HCT116 (cell line): ENCODE measurements around the gene PPIL4. TPM values are rescaled to one million over a fixed set of nuclear protein-coding genes. Genes with fewer than 3 reads are reported as not detected.

Source experiments
- ATAC-seq: fragments of 200-7000 bp; cut with Tn5 transposase; 2 replicates; pipeline ENCODE4 v1.9.1; 2020; ENCODE audit warnings: mild to moderate bottlenecking, moderate library complexity
- BruUV-seq: library from RNA; stranded (reverse); fragments of 400-500 nt; replicated peaks from 2 replicates; lab custom pipeline; 2021; lab: Mats Ljungman, UMichigan
- CTCF ChIA-PET: fragments of 300-600 bp; sonication (Branson Sonifier 250); formaldehyde crosslinking; loops from one replicate; lab custom pipeline; 2021; ENCODE audit warnings: antibody characterized with exemption; lab: Charles Lee
- POLR2A ChIA-PET: fragments of 300-600, 350-600 bp; sonication (Branson Sonifier 250); formaldehyde crosslinking; loops from one replicate; lab custom pipeline; 2021; ENCODE audit warnings: antibody characterized with exemption; lab: Charles Lee
- RAD21 ChIA-PET, 2 experiments: fragments of 300-600 bp; sonication (Branson Sonifier 250); formaldehyde crosslinking; loops; one replicate each; lab custom pipeline; 2023; ENCODE audit warnings: low total read pairs in 2 of 2; ENCODE audit not compliant: uncharacterized antibody in 2 of 2, unreplicated experiment in 2 of 2, low non-redundant PET in 1 of 2; lab: Charles Lee
- DNase-seq: peaks from one replicate; pipeline ENCODE4 v3.0.0-alpha.2; 2010; ENCODE audit warnings: low read depth, low spot score
- H2AFZ ChIP-seq: fragments of 200-600 bp; shearing (Covaris generic), sonication (generic); 2 replicates; pipeline ENCODE4 v1.6.1; 2017; ENCODE audit warnings: low read depth, mixed run types, mixed read lengths, antibody characterized with exemption, low read length; ENCODE audit not compliant: poor library complexity, severe bottlenecking
- H3K27ac ChIP-seq: 2 replicates; pipeline ENCODE4 v1.5.1; 2012; ENCODE audit warnings: low read depth, low read length
- H3K27me3 ChIP-seq: fragments of 200-600 bp; sonication (generic); 2 replicates; pipeline ENCODE4 v1.6.1; 2016; ENCODE audit warnings: mixed run types, low read length, mixed read lengths; ENCODE audit not compliant: insufficient read depth
- H3K36me3 ChIP-seq, 2 experiments: fragments of 200-500 bp in 1 of 2; fragments of 200-600 bp in 1 of 2; sonication (Bioruptor generic) in 1 of 2; sonication (generic) in 1 of 2; 2 replicates each; pipeline versions ENCODE4 v1.5.1 to v1.6.1; 2014 to 2016; ENCODE audit warnings: low read length in 2 of 2, inconsistent platforms in 1 of 2, mixed read lengths in 1 of 2, mixed run types in 1 of 2; ENCODE audit not compliant: insufficient read depth in 2 of 2, control insufficient read depth in 1 of 2
- H3K4me1 ChIP-seq, 2 experiments: fragments of 200-600 bp in 1 of 2; sonication (generic) in 1 of 2; 2 replicates each; pipeline versions ENCODE4 v1.5.1 to v1.6.1; 2012 to 2017; ENCODE audit warnings: low read length in 2 of 2, inconsistent platforms in 1 of 2, mild to moderate bottlenecking in 1 of 2, mixed read lengths in 1 of 2, mixed run types in 1 of 2, moderate library complexity in 1 of 2; ENCODE audit not compliant: insufficient read depth in 2 of 2, control insufficient read depth in 1 of 2
- H3K4me2 ChIP-seq: fragments of 200-600 bp; sonication (generic); 2 replicates; pipeline ENCODE4 v1.6.1; 2017; ENCODE audit warnings: mixed run types, low read length, mixed read lengths
- H3K4me3 ChIP-seq, 2 experiments: fragments of 200-600 bp in 1 of 2; sonication (generic) in 1 of 2; replicated peaks in 1 of 2; 2 replicates each; pipeline ENCODE4 v1.5.1; 2011 to 2016; ENCODE audit warnings: low read length in 2 of 2, control low read depth in 1 of 2, low read depth in 1 of 2, mild to moderate bottlenecking in 1 of 2, mixed read lengths in 1 of 2, mixed run types in 1 of 2
- H3K79me2 ChIP-seq: fragments of 200-600 bp; sonication (generic); 2 replicates; pipeline ENCODE4 v1.6.1; 2017; ENCODE audit warnings: mild to moderate bottlenecking, mixed run types, low read length, moderate library complexity, mixed read lengths; ENCODE audit not compliant: insufficient read depth
- H3K9ac ChIP-seq: fragments of 200-600 bp; sonication (generic); 2 replicates; pipeline ENCODE4 v1.6.1; 2016; ENCODE audit warnings: low read length, mixed read lengths
- H3K9me2 ChIP-seq: fragments of 200-600 bp; sonication (generic), shearing (Covaris generic); 2 replicates; pipeline ENCODE4 v1.6.1; 2017; ENCODE audit warnings: mixed run types, mild to moderate bottlenecking, moderate library complexity; ENCODE audit not compliant: insufficient read depth
- H3K9me3 ChIP-seq, 2 experiments: fragments of 200-500 bp in 1 of 2; fragments of 200-600 bp in 1 of 2; sonication (Bioruptor generic) in 1 of 2; sonication (generic) in 1 of 2; 2 replicates each; pipeline ENCODE4 v1.6.1; 2014 to 2017; ENCODE audit warnings: low read length in 2 of 2, mixed read lengths in 2 of 2, inconsistent platforms in 1 of 2, low read depth in 1 of 2, mild to moderate bottlenecking in 1 of 2, mixed run types in 1 of 2, moderate library complexity in 1 of 2; ENCODE audit not compliant: control insufficient read depth in 1 of 2, insufficient read depth in 1 of 2
- H4K20me1 ChIP-seq: fragments of 200-600 bp; sonication (generic), shearing (Covaris generic); 2 replicates; pipeline ENCODE4 v1.6.1; 2017; ENCODE audit warnings: mixed run types, mild to moderate bottlenecking, moderate library complexity; ENCODE audit not compliant: insufficient read depth
- ELF1 ChIP-seq: IDR thresholded peaks from 2 replicates; pipeline ENCODE4 v1.6.1; 2012; ENCODE audit warnings: low read depth, borderline replicate concordance
- EZH2 ChIP-seq: fragments of 200-600 bp; sonication (generic); IDR thresholded peaks from 2 replicates; pipeline ENCODE4 v1.6.1; 2017; ENCODE audit warnings: antibody characterized with exemption, mixed run types
- ZFX ChIP-seq: fragments of 450-650 bp; IDR thresholded peaks from 2 replicates; pipeline ENCODE4 v1.6.1; 2017
- ZNF274 ChIP-seq: fragments of 200-500 bp; sonication (Bioruptor generic); IDR thresholded peaks from 2 replicates; pipeline ENCODE4 v1.6.1; 2014; ENCODE audit warnings: mild to moderate bottlenecking, low read depth, low read length, inconsistent platforms
- intact Hi-C: fragments of 100-400 bp; cut with micrococcal nuclease; formaldehyde crosslinking; loops from 2 replicates; pipeline ENCODE4 v1.10.0; 2022
- total RNA-seq: library from RNA; stranded (reverse); gene quantifications from one replicate; pipeline ENCODE4 v1.2.1, GENCODE V29; 2021; ENCODE audit not compliant: unreplicated experiment
- TF ChIP-seq, protein P1 (sequence below): IDR thresholded peaks from 2 replicates; pipeline ENCODE4 v1.6.1; 2011; ENCODE audit warnings: mild to moderate bottlenecking, low read length, moderate library complexity; ENCODE audit not compliant: insufficient replicate concordance; ENCODE audit errors: extremely low read depth
- TF ChIP-seq, protein P2 (sequence below), 3 experiments: fragments of 200-600 bp in 1 of 3; sonication (generic) in 1 of 3; IDR thresholded peaks in 2 of 3; conservative IDR thresholded peaks in 1 of 3; 2 replicates each; pipeline ENCODE4 v1.5.1; 2012 to 2017; ENCODE audit warnings: low read depth in 2 of 3, low read length in 2 of 3, antibody characterized with exemption in 1 of 3, borderline replicate concordance in 1 of 3, control low read depth in 1 of 3, mild to moderate bottlenecking in 1 of 3, mixed read lengths in 1 of 3, mixed run types in 1 of 3, moderate library complexity in 1 of 3; ENCODE audit not compliant: insufficient read depth in 1 of 3
- TF ChIP-seq, protein P3 (sequence below): IDR thresholded peaks from 2 replicates; pipeline ENCODE4 v1.6.1; 2012; ENCODE audit warnings: low read depth

Gene PPIL4
- total RNA-seq, 1 experiment from 2014 or later, result 31.0 TPM

DNA sequence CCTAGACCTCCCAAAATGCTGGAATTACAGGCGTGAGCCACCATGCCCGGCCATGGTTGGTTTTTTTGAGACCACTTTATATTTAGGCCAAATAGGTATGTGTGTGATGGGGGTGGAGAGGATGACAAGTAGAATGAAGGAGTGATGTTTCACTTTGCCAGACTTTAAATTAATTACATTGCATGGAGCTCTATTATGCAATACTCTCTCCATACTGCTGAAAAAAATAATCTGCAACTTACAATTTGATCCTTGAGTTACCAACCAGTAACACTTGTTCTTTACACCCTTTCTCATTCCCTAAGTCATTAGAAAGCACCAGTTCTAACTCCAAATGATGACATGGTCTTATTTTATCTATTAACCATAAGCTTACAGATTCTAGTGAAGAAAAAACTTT is 47.1 kb upstream of the PPIL4 start:
- Histone ChIP-seq H2AFZ (no peak overlapping the region), H3K27me3 (no peaks in the 10 kb centered on the region), H3K9ac (no peak overlapping the region), H3K9me2 (no peaks in the 10 kb centered on the region), H3K79me2 (no peaks in the 10 kb centered on the region), H3K4me1 (no peaks in the 10 kb centered on the region), H3K36me3 (peaks cover 15 to 19% of the 10 kb centered on the region in 2 experiments; a peak in 3 of 4 replicates), H3K4me3 (no peak overlapping the region), H3K4me2 (no peak overlapping the region), H3K9me3 (no peaks in the 10 kb centered on the region), H4K20me1 (no peaks in the 10 kb centered on the region), H3K27ac (no peak overlapping the region)
- TF ChIP-seq ZFX, result no peak
- TF ChIP-seq, protein P1, sequence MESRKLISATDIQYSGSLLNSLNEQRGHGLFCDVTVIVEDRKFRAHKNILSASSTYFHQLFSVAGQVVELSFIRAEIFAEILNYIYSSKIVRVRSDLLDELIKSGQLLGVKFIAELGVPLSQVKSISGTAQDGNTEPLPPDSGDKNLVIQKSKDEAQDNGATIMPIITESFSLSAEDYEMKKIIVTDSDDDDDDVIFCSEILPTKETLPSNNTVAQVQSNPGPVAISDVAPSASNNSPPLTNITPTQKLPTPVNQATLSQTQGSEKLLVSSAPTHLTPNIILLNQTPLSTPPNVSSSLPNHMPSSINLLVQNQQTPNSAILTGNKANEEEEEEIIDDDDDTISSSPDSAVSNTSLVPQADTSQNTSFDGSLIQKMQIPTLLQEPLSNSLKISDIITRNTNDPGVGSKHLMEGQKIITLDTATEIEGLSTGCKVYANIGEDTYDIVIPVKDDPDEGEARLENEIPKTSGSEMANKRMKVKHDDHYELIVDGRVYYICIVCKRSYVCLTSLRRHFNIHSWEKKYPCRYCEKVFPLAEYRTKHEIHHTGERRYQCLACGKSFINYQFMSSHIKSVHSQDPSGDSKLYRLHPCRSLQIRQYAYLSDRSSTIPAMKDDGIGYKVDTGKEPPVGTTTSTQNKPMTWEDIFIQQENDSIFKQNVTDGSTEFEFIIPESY, result no peak
- no peak for TF ChIP-seq ELF1
- TF ChIP-seq, protein P2, sequence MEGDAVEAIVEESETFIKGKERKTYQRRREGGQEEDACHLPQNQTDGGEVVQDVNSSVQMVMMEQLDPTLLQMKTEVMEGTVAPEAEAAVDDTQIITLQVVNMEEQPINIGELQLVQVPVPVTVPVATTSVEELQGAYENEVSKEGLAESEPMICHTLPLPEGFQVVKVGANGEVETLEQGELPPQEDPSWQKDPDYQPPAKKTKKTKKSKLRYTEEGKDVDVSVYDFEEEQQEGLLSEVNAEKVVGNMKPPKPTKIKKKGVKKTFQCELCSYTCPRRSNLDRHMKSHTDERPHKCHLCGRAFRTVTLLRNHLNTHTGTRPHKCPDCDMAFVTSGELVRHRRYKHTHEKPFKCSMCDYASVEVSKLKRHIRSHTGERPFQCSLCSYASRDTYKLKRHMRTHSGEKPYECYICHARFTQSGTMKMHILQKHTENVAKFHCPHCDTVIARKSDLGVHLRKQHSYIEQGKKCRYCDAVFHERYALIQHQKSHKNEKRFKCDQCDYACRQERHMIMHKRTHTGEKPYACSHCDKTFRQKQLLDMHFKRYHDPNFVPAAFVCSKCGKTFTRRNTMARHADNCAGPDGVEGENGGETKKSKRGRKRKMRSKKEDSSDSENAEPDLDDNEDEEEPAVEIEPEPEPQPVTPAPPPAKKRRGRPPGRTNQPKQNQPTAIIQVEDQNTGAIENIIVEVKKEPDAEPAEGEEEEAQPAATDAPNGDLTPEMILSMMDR (IDR thresholded peaks at IDR 0.05 in 2 of 3, conservative IDR thresholded peaks at IDR 0.05 in 1 of 3; ENCODE audit: borderline replicate concordance in 1 of 3, insufficient read depth in 1 of 3, low read depth in 2 of 3, low read length in 2 of 3), result no peak
- no peak for TF ChIP-seq ZNF274
- TF ChIP-seq EZH2, result no peak
- TF ChIP-seq, protein P3, sequence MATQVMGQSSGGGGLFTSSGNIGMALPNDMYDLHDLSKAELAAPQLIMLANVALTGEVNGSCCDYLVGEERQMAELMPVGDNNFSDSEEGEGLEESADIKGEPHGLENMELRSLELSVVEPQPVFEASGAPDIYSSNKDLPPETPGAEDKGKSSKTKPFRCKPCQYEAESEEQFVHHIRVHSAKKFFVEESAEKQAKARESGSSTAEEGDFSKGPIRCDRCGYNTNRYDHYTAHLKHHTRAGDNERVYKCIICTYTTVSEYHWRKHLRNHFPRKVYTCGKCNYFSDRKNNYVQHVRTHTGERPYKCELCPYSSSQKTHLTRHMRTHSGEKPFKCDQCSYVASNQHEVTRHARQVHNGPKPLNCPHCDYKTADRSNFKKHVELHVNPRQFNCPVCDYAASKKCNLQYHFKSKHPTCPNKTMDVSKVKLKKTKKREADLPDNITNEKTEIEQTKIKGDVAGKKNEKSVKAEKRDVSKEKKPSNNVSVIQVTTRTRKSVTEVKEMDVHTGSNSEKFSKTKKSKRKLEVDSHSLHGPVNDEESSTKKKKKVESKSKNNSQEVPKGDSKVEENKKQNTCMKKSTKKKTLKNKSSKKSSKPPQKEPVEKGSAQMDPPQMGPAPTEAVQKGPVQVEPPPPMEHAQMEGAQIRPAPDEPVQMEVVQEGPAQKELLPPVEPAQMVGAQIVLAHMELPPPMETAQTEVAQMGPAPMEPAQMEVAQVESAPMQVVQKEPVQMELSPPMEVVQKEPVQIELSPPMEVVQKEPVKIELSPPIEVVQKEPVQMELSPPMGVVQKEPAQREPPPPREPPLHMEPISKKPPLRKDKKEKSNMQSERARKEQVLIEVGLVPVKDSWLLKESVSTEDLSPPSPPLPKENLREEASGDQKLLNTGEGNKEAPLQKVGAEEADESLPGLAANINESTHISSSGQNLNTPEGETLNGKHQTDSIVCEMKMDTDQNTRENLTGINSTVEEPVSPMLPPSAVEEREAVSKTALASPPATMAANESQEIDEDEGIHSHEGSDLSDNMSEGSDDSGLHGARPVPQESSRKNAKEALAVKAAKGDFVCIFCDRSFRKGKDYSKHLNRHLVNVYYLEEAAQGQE, result no peak
- no TSS peak for BruUV-seq
- CTCF ChIA-PET, result no interaction called here
- POLR2A ChIA-PET, result no interaction called here
- RAD21 ChIA-PET, result no interaction called here
- DNase-seq (no peak), ATAC-seq (no peak)
- intact Hi-C loops, result no loop called here
